Choroid plexus epithelial cell (primary cell): Measurements from ENCODE around the gene CRB2.

Experiments used
- DNase-seq: peaks from one replicate; pipeline ENCODE4 v3.0.0-alpha.2; 2010; ENCODE audit warnings: low read depth
- H3K4me3 ChIP-seq: 2 replicates; pipeline ENCODE4 v1.5.1; 2011; ENCODE audit warnings: low read depth, mild to moderate bottlenecking, control low read depth, low read length, moderate library complexity
- TF ChIP-seq, protein P1 (sequence below): conservative IDR thresholded peaks from 2 replicates; pipeline ENCODE4 v1.5.1; 2011; ENCODE audit warnings: low read depth, mild to moderate bottlenecking, control low read depth, inconsistent platforms, low read length, moderate library complexity

CRB2 gene

DNA sequence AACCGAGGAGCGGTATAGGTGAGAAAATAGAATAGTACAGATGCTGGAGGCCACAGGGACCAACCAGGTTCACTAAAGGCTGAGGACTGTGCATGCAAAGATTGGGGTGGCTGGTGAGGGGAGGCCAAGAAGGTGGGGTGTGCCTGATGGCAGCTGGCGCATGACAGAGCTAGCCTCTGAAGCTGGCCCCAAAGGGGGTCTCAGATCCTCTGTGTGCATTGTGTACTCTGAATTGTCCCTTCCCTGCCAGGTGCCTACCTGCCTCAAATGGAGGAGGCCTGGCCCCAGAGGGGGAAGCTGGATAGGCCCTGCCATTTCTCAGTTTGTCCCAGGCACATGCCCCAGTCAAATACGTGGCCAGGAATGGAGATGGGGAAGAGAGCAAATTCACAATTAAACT is 63.1 kb downstream of the CRB2 start:
- DNase-seq = no peak
- no peak overlapping the region for H3K4me3 ChIP-seq
- TF ChIP-seq, protein P1, sequence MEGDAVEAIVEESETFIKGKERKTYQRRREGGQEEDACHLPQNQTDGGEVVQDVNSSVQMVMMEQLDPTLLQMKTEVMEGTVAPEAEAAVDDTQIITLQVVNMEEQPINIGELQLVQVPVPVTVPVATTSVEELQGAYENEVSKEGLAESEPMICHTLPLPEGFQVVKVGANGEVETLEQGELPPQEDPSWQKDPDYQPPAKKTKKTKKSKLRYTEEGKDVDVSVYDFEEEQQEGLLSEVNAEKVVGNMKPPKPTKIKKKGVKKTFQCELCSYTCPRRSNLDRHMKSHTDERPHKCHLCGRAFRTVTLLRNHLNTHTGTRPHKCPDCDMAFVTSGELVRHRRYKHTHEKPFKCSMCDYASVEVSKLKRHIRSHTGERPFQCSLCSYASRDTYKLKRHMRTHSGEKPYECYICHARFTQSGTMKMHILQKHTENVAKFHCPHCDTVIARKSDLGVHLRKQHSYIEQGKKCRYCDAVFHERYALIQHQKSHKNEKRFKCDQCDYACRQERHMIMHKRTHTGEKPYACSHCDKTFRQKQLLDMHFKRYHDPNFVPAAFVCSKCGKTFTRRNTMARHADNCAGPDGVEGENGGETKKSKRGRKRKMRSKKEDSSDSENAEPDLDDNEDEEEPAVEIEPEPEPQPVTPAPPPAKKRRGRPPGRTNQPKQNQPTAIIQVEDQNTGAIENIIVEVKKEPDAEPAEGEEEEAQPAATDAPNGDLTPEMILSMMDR = no peak

DNA sequence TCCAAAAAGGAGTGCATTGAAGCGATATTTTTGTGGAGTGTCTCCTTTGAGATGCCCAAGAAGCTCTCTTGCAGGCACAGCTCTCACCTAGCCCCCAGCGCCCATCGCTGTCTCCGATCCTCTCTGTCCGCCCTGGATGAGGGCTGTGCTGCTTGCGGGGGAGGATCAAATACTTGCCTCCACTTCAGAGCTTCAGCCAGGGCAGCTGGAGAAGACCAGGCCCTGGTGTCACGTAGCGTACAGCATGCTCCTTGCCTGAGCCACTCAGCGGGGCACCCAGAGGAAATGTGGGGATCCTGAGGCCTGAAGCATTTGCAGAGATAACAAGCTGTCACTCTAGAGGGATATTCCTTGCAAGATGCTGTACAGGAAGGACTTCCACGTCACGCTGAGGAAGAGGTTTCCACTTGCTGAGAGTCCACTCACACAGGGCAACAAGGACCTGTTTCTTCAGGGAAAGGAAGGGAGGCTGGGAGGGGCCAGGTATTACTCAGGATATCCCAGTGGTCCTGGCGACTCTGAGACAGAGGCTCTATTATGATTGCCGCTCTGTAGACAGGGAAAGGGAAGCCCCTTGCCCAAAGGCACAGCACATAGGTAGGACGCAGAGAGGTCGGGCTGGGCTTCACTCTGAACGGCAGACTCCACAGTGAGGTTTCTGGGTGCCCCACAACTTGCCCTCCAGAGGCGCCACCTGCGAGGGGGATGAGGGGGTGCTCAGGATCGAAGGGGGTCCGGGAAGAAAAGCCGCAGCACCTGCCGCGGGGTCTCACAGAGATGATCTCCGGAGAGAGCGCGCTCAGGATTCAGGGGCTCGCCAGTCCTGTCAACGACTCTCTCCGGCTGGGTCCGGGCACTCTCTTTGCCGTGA is 64.0 kb downstream of the CRB2 start:
- TF ChIP-seq, protein P1 = no peak
- DNase-seq = no peak
- H3K4me3 ChIP-seq = no peak overlapping the region

DNA sequence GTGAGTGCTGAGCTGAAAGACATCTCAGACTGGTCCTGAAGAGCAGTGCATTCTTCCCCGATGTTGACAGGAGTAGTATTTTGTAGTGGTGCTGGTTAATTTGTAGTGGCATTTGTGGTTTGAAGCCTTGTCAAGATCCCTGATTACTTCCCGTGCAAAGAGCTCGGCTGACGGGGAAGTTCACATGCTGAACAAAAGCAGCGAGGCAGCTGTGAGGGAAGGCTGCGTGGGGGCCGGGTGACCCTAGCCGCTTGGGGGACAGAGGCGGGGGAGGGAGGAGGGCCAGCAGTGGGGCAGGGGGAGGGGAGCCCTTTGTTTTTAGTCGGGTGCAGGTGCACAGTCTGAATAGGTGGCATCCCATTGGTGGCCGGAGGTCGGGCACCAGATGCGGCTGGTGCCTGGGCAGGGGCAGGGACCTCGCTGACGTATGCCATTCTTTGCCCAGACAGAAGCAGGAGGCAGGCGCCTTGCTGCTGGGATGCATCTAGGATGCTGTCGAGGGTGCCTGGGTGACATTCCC is 64.7 kb downstream of the CRB2 start:
- TF ChIP-seq, protein P1 = no peak
- H3K4me3 ChIP-seq = no peak overlapping the region
- no peak for DNase-seq

DNA sequence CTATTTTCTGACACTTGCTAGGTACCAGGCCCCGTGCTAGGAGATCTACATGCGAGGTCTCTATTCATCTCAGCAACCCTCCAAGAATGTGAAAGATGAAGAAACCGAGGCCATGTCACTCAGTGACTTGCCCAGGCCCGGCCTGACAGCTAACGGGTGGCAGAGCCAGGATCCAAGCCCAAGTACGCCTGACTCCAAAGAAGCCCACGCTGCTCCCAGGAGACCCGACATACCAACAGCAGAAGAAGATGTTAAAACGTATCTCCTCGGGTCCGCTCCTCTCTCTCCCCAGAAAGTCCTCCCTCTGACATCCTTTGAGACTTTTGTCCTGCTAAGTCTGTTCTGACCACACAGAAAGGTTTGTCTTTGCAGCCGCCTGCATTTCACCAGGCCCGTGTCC is 65.2 kb downstream of the CRB2 start:
- no peak for DNase-seq
- H3K4me3 ChIP-seq = no peak overlapping the region
- TF ChIP-seq, protein P1 = no peak

DNA sequence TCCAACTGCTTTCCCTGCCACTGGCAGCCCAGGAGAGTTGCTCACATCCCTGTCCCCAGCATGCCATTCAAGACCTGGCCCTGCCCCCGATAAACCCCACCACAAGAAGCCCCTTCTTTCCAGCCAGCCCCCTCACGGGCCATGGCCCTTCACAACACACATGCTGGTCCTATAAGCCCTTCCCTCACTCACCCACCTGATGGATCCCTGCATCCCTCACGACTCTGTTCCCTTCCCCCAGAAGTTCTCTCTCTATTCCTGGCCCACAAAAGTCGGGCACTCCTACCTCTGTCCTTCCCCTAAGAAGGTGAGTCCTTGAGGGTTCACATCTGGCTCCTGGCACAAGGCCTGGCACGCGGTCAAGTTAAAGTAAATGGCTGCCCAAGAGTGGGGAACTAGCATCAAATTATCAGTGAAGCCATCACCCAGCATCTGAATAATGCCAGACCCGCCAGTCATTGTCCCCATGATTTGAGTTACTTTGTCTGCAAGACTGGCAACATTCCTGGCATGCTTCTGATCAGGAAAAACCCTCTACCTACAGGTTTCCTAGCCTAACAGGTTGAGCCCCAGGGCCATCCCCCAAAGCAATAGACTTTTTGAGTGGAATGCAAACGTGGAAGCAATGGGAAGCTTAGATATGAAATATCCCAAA is 65.9 kb downstream of the CRB2 start:
- TF ChIP-seq, protein P1 = no peak
- H3K4me3 ChIP-seq = no peak overlapping the region
- no peak for DNase-seq

DNA sequence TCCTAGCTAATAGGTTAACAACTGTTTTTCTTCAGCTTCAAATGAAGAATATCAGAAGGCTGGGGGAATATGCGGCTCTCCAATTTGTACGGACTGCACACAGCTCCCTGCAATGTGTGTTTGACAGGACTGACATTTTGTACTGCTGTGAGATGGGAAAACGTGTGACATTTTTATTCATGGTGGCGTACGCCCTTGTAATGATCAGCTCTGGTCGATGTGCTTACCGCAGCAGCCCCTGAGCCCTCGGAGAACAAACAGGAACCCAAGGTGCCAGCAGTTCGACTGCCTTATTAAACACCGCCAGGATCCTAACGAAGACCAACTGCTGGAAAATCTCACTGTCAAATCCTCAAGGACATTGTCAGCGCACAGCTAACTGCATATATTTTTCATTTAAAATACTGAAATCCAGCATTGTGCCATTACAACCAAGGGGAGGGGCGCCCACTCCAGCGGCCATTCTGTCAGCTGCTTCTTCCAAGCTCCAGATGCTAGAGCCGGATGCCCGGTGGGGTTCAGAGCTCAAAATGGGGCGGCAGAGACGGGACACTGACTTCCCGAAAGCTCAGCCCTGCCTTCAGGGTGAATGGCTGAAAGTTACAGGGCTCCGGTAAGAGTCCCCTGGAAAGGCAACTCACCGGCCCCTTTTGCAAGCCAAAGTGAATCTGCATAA is 66.8 kb downstream of the CRB2 start:
- no peak overlapping the region for H3K4me3 ChIP-seq
- no peak for DNase-seq
- TF ChIP-seq, protein P1 = no peak
